Epithelial cell of proximal tubule (primary cell): ENCODE data around the gene ADORA2B. TPM values are rescaled to one million over a fixed set of nuclear protein-coding genes. Genes with fewer than 3 reads are reported as not detected.

ENCODE experiments used
- DNase-seq: peaks from one replicate; pipeline ENCODE4 v3.0.0-alpha.2; 2011; ENCODE audit warnings: low read depth
- H3K4me3 ChIP-seq: 2 replicates; pipeline ENCODE4 v1.5.1; 2011; ENCODE audit warnings: low read depth, mild to moderate bottlenecking, low read length
- total RNA-seq: library from RNA; depleted of rRNA; stranded (reverse); fragments of >200 nt; gene quantifications from 2 replicates; pipeline ENCODE4 v1.2.3, GENCODE V29; 2015
- TF ChIP-seq, protein P1 (sequence below): conservative IDR thresholded peaks from 2 replicates; pipeline ENCODE4 v1.5.1; 2012; ENCODE audit warnings: low read depth, mild to moderate bottlenecking, low read length

ADORA2B gene
- total RNA-seq, 1 donor from 2014 or later, result 16.9 TPM

DNA sequence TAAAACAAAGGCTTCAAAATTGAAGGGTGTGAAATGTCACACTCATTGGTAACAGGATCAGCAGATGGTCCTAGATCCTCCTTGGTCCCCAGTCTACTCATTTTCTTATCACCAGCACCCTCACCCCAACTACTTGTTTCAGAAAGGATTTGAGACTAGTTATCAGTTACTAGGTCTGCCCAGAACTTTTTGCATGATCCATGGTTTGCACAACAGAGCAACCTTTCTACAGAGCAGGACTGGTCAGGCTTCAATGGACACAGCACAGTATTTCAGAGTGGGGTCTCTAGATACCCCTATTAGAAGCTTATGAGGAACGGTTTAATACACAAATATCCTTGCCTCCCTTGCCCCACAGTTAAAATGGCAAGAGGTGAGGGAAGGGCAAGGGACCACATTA lies 80.3 kb downstream of the ADORA2B start:
- DNase-seq, result no peak
- H3K4me3 ChIP-seq, result no peak overlapping the region
- TF ChIP-seq, protein P1, sequence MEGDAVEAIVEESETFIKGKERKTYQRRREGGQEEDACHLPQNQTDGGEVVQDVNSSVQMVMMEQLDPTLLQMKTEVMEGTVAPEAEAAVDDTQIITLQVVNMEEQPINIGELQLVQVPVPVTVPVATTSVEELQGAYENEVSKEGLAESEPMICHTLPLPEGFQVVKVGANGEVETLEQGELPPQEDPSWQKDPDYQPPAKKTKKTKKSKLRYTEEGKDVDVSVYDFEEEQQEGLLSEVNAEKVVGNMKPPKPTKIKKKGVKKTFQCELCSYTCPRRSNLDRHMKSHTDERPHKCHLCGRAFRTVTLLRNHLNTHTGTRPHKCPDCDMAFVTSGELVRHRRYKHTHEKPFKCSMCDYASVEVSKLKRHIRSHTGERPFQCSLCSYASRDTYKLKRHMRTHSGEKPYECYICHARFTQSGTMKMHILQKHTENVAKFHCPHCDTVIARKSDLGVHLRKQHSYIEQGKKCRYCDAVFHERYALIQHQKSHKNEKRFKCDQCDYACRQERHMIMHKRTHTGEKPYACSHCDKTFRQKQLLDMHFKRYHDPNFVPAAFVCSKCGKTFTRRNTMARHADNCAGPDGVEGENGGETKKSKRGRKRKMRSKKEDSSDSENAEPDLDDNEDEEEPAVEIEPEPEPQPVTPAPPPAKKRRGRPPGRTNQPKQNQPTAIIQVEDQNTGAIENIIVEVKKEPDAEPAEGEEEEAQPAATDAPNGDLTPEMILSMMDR, result no peak

Other genes starting within 250 kb of the ADORA2B start
- 35.7 and 52.4 TPM in 2 replicates for gene ZNF286A, start 245.4 kb upstream of the ADORA2B start, total RNA-seq
- gene TBC1D26, start 212.8 kb upstream of the ADORA2B start, total RNA-seq, result under 0.01 TPM in 1 of 2 replicates, not detected in the other
- gene ZSWIM7, start 54.6 kb downstream of the ADORA2B start, total RNA-seq, result 16.0 and 16.9 TPM in 2 replicates
- 59.8 and 61.9 TPM in 2 replicates for gene TTC19, start 54.7 kb downstream of the ADORA2B start, total RNA-seq